HG03571 (cell line): ENCODE data around the gene ZC3H11A.

ENCODE experiments used
- ATAC-seq: cut with Tn5 transposase; IDR thresholded peaks from one replicate; pipeline ENCODE4 v1.9.1; 2021; ENCODE audit not compliant: unreplicated experiment

ZC3H11A gene

GRCh38 chr1:203839081-203839480, 43.7 kb downstream of the ZC3H11A start:
- no peak for ATAC-seq

DNA sequence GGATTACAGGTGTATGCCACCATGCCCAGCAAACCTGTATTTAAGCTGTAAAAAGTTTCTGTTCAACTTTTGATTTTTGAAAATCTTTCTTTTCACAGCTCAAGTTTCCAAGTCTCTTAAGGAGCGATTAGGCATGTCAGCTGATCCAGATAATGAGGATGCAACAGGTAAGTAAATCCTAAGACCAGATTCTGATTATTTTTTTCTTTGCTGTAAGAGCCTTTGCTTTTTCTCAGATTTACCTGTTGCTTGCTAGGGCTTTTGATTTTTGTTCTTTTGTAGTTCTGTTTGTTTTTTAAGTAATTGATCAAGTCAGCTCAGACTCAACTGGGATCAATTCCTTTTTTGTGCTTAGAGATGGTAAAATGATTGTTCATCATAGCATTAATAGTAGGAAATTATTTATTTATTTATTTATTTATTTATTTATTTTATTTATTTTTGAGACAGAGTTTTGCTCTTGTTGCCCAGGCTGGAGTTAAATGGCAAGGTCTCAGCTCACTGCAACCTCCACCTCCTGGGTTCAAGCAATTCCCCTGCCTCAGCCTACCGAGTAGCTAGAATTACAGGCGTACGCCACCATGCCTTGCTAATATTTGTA, 44.9 kb downstream of the ZC3H11A start:
- no peak for ATAC-seq

DNA sequence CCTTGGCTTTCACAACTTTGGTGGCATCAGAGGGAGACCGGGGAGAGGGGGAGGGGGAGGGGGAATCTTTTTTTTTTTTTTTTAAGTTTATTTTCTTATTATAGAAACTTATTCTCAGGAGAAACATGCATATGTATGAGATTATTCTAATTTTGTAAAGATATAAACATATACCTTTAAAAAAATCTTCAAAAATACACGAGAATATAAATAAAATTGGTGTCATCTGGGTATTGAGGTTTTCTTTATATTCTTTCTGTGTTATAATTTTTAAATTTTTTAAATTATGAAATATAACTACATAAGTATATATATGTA, 47.1 kb downstream of the ZC3H11A start:
- no peak for ATAC-seq

GRCh38 chr1:203843435-203843834, 48.0 kb downstream of the ZC3H11A start:
- ATAC-seq, result no peak
